ENCODE results near the gene DECR2.
"Not testable (repeated sequence)": the region's sequence is repeated elsewhere in the genome, so short reads cannot be mapped to it uniquely, and the experiment has no call there.

DECR2 gene

DNA sequence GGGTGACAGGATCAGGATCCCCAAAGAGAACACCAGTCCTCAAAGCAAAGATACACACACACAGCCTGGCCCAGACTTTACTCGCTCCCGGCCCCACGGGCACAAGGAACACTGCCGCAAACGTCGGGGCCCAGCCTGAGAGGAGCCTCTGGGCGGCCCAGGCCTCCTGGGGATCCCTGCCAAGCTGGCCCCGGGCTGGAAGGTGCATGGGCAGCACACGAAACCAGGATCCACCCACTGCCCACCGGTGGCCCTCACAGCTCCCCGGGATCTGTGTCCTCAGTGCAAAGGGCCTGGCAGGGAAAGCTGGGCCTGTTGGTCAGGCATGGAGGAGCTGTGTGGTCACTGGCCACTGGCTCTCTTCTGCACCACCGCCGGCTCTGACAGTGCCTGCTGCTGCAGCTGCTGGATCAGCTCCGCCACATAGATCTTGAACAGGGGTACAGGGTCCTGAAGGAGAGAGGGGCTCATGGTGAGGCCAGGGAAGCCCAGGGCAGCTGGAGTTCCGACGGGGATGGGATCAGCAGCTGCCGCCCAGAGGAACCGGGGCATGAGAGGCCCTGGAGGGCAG is 34.3 kb upstream of the DECR2 start:
- DNase-seq = no peak

DNA sequence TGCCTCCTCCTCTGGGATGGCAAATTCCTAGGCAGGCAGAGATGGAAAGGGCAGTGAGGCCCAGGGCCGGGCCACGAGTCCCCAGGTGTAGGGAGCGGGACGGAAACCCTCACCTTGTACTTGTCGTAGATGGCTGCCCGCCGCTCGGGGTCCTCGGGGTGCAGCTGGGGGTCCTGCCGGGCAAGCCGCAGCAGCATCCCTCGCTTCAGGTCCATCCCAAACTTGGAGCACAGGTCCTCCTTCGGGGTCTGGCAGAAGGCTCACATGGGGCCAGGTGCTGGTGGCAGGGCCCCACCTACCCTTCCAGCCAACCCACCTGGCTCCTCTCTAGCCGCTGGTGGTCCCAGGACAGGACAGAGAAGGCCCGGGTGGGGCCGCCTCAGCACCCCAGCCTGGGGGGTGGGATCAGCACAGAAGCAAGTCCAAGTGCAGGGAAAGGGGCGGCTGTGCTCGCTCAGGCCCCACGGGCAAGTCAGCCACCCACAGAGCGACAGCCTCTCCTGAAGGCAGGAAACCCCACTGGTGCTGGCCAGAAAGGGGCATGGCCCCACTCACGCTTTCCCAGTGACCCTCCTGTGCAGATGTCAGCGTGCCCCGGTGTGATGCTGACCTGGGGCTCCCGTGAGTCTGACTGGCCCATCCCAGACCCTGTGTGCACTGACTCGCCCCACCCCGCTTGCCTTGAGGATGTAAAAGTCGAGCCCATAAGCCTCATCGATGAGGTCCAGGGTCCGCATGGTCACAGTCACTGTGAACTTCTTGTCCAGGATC is 33.1 kb upstream of the DECR2 start:
- DNase-seq = no peak

DNA sequence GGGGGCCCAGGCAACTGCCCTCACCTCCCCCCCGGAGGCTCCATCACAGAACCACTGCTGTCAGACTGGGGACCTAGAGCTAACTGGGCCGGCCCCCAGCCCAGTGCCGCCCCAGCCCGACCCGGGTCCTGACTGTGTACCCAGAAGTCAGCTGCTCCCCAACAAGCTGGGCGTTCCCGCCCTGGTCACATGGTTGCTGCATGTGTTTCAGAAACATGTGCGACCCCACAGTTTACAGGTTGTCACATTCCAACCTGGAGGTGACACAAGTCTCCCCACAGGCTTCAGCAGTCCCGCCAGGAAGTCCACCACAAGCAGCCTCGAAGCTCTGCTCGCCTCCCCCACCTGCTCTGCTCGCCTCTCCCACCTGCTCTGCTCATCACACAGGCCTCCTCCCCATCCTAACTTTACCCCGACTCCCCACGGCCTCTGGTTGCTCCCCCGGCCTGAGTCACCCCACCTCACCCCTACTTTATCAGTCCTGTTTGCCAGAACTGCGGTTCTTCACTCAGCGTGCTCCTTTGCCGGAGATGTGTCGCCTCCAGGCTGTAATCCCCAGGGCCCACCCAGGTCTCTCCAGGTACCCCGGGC is 32.3 kb upstream of the DECR2 start:
- DNase-seq = no peak

DNA sequence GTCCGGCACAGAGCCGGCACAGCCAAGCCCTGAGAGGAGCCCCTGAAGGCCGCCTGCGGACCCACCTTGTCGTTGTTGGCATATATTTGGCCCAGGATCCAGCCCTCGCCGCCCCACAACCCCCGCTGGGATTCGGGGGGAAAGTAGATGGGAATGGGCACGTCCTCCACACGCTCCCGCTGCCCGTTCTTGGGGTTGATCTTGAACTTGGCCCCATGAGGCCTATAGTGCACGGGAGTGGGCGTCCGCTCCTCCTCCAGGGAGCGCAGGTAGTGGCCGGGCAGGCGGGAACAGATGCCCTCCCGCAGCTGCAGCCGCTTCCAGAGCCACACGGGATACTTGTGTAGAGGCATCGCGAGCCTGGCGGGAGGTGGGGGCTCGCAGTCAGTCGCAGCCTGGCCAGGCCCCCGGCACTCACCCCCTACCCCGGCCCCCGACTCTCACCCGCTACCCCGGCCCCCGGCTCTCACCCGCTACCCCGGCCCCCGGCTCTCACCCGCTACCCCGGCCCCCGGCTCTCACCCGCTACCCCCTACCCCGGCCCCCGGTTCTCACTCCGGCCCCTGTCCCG is 31.7 kb upstream of the DECR2 start:
- DNase-seq = no peak

DNA sequence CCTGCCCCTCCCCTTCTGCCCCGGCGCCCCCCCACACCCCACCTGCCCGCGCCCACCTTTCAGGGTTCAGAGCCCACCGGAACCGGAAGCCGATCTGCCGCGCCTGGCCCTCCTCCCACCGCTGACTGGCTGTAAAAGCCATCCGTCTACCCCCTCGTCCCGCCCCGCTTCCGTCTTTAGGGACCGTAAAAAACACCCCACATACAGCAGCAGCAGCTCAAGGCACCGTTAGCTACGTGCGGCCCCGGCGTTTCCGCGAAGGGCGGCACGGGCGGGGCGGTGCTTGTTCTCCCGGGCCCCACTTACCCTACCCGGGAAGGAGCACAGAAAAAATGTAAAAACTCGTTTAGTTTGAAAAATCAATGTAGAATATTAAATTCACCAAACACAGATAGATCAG is 31.2 kb upstream of the DECR2 start, which contains the start of gene MRPL28:
MRPL28 (minus strand) TSS at position 96 of the 400 bp plus-strand sequence. CDS start 320 bp downstream, outside the sequence.
- peak; percentile 92 to 93 for DNase-seq

DNA sequence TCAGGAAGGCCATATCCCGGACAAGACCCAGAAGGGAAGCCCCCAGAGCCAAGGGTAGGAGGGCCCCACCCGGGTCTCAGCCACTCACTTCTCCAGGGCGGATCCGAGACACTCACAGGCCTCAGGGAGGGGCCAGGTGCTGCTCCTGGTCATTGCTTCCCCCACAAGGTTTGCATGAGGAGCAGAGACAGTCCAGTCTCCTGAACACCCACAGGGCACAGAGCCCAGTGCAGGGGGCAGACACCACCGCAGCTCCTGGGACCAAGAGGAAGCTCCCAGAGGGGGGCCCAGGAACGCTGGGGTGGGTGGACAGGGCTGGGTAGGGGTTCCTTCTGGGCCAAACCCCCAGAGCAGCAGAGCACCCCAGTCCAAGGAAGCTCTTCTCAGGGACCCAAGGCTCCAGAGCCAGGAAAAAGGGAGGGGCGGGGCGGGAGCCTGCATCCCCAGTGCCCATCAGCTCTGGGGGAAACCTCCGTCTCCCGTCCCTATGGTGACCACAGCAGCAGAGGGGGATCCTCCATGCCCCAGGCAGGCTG is 30.6 kb upstream of the DECR2 start:
- no peak for DNase-seq

DNA sequence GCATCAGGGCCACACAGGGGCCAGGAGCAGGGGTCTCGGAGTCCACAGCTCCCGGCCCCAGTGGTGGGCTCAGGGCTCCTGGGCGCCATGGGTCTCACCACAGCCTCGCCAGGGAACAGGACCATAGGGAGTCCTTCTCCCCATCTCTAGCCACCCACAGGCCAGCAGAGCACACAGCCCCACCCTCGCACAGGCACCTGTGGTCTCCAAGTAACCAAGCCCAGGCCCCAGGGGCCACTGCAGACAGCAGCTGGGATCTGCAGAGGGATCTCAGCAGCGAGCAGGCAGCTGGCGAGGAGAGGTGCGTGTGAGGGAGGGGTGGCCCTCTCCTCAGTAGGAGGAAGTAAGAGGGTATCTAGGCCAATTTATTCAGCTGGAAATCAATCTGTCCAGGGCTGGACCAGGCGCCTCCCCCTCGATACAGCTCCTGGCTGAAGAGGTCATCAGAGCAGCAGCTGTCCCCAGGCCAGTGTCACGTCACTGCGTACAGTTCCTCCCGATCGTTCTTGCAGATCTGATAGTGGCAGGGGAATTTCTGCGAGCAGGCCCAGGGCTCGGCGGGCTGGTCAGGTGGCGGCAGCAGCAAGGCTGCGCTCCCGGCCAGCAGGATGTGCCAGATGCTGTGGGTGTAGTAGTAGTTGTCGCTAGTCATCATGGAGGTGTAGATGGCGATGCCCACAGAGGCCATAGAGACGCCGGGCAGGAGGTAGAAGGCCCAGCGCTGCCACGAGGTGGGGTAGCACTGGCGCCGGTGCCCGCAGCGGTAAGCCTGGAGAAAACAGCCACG is 30.0 kb upstream of the DECR2 start:
- DNase-seq = no peak

DNA sequence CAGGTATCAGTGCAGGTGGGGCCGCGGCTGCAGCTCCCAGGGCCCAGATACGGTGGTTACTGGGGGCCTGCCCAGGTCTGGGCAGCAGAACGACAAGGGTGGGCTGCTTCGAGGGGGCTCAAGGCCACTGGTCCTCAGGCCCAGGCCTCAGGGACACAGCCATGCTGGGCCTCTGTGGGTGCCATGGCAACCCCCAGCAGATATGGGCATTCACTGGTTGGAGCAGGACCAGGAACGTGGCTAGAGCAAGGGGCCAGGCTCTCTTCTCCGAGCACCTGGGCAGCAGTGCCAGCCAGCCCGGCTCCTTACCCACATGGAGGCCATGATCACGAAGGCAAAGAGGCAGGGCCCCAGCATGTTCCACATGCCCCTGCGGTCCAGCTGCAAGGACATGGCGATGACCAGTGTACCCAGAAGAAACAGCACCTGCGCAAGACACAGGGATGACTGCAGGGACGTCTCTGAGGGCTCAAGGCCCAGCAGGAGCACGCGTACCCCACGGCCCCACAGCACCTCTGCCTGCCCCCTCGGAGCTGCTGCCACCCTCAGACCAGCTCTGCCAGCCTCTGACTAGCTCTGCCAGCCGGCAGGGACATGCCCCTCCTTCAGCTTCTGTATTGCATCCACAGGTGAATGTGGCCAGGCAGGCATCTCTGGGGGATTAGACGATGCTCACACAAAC is 29.2 kb upstream of the DECR2 start:
- DNase-seq = no peak

DNA sequence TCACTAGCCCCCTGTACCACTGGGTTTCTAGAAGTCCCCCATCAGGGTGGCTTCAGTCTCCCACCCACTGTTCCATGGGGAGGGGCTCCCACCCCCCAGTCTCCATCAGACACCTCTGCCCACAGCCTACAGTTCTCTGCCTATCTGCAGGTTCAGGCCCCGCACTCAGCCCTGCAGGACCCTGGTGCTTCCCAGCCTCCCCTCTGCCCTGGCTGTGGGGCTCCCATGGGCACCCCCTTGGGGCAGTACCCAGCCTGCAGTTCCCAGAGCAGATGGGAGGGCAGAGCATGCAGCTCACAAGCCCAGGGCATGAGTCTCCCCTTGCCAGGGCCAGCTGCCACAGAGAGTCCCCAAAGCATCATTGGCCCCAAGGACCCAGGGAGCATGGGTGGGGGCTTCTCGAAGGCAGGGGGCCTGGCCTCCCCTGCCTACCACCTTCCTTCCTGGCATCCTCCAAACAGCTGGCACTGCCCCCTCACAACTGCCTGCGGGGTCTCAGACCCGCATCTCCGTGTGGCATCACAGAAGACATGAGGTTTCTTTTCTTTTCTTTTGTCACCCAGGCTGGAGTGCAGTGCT is 28.6 kb upstream of the DECR2 start:
- no peak for DNase-seq

DNA sequence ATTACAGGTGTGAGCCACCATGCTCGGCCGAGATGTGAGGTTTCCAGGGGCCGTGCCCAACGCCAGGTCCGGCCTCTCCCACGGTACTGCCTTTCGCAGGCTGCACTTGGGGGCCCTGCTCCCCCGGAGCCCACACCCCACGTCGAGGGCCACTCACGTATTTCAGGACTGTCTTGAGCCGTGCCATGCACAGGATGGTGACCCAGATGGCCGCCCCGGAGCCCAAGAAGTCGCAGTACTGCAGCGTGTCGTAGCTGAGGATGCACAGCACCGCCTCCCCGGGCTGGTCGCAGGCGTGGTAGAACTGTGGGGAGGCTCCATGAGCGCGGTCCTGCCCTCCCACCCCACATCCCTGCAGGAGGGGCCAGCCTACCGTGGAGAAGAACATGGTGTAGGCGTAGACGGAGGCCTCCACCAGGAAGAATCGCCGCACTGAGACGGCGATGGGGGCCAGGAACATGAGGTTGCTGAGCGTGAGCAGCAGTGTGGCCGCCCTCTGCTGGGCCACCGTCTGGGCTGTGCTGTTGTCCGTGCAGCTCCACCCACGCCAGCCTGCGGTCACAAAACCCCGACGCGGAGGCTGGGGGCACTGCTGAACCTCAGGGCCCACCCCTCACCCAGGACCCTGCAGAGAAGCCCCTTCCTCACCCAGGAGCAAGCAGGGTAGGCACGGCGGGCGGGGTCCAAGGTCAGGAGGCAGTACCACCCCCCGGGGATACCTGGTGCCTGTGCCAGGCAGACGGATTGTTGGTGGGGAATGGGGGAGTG is 27.7 kb upstream of the DECR2 start:
- no peak for DNase-seq

DNA sequence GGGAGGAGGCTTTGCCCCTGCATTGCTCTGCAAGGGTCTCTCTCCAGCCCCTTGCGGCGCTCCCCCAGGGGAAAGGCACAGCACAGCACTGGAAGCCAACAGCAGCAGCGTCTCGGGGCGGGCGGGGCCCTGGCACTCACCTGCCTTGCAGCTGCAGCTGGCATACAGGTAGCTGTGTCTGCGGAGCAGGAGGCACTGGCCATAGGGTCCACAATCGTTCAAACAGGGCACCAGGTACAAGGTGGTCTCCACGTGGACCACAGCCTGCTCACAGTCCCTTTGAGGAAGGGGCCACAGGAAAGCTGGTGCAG is 27.1 kb upstream of the DECR2 start:
- DNase-seq = no peak

DNA sequence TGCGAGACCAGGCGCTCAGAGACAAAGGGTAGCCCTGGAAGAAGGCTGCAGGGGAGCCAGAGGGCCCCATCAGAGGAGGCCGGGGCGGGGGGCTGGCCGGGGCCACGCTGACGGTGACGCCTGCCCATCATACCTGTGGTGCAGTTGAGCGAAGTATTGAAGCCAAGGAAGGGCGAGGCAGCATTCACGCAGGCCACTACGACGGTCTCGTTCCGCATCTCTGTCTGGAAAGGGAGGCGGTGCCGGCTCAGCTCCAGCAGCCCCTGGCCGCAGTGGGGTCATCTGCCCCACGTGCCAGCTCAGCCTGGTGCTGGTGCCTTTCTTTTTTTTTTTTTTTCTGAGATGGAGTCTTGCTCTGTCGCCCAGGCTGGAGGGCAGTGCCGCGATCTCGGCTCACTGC is 26.5 kb upstream of the DECR2 start:
- no peak for DNase-seq

DNA sequence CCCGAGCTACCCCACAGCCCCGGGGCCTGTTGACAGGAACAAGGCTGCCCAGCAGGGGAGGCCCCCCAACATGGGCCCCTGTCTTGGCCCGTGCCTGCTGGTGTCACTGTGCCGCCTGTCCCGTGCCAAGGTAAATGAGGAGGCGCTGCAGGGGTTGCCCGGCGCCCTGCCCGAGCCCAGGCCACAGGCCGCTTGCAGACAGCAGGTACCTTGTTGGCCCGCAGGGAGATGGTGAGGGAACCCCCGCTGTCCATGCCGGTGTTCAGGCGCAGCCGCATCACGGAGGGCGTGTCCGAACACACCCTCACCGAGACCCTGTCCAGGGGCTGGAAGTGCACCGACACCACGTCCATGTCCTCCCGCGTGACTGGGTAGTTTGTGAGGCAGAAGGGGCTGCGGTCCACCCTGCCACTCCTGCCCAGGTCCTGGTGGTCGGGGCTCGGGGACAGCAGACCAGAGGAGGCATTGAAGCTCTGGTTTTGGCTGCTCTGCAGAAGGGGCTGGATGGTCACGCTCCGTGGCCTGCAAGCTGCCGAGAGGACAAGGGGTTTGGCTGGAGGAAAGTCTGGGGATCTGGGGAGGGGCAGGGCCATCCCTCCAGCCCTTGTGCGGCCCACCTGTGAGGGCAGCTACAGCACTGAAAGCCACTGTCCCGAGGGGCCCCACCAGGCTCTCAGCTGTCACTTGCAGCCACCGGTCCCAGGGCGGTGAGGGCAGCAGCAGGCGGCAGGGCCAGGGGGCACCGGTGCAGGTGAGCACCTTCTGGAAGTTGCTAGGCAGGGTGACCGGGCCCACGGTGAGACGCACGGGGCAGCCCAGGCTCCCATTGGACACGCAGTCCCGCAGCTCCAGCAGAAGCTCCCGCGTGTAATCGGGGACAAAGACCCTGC is 25.5 kb upstream of the DECR2 start:
- DNase-seq = no peak

DNA sequence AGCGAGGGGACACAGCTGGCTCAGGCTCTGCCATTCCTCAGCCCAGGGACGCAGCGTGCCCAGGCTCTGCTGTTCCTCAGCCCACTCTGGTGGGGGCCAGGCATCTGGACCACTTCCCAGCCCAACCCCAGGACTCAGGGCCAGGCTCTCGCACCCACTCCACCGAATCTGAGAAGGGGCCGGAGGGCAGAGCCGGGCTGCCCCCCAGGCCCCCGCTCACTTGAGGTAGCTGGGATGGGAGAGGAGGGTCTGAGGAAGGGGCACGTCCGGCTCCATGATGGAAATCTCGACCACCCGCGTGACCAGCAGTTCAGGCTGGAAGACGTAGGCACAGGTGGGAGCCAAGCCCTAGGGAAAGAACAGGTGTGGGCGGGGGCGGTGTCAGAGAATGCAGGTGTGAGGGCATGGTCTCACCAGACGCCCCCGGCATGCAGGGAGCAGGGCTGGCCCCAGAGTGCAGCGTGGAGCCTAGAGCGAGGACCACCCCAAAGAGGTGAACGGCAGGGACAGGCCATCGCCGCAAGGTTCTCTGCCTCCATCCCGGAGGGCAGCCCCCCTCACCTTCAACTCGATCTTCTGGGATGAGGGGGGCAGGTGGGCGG is 24.8 kb upstream of the DECR2 start:
- no peak for DNase-seq

DNA sequence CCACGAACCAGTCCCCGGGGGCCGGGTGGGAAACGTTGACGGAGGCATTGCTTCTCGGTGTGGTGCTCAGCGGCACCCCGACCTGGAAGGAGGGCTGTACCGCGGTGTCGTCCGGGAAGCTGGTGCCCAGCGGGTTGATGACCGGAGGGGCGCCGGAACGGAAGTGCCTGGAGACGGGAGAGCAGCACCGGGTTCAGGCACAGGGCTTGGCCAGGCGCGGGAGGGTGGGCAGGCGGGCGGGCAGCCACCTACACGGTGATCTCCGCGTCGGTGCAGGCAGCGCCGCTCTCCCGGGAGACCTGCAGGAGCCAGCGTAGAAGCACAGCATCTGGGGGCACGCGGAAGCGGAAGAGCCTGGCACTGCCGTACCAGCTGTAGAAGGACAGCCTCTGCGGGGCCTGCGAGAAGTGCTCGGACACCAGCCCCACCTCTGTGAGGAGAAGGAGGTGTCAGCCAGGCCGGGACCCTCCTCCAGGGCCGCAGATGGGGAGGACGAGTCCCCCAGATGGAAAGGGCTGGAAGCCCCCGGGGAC is 24.2 kb upstream of the DECR2 start:
- no peak for DNase-seq

DNA sequence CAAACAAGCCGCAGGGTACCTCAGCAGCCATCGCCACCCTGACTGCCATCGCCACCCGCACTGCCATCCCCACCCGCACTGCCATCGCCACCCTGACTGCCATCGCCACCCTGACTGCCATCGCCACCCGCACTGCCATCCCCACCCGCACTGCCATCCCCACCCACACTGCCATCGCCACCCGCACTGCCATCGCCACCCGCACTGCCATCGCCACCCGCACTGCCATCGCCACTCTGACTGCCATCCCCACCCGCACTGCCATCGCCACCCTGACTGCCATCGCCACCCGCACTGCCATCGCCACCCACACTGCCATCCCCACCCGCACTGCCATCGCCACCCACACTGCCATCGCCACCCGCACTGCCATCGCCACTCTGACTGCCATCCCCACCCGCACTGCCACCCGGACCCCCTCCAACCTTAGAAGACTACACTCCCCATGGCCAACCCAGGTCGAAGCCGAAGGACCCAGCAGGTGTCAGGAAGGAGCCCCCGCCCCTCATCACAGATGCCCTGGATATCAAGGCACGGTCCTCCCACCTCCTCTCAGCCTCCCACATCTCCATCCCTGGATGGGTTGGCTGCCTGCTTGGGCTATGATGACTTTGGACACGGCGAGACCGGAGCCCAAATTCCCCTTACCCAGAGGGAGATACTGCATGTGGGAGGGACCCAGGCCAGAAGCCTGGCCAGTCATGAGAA is 23.4 kb upstream of the DECR2 start:
- not testable (repeated sequence) for DNase-seq

DNA sequence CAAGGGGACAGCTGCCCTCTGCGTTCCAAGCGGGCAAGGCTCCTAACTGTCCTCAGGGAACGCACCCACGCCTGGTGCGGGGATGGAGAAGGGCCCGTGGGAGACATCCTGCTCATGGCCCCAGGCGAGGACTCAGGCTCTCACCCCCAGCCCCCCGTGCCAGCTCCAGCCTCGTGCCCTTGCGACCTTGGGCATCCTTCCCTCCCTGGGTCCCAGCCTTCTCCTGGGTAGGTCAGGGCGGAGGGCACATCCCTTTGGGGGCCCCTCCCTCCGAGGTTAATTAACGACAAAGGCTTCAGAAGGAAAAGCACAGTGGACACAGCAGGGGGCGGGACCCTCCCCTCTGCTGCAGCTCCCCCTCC is 22.9 kb upstream of the DECR2 start:
- no peak for DNase-seq

DNA sequence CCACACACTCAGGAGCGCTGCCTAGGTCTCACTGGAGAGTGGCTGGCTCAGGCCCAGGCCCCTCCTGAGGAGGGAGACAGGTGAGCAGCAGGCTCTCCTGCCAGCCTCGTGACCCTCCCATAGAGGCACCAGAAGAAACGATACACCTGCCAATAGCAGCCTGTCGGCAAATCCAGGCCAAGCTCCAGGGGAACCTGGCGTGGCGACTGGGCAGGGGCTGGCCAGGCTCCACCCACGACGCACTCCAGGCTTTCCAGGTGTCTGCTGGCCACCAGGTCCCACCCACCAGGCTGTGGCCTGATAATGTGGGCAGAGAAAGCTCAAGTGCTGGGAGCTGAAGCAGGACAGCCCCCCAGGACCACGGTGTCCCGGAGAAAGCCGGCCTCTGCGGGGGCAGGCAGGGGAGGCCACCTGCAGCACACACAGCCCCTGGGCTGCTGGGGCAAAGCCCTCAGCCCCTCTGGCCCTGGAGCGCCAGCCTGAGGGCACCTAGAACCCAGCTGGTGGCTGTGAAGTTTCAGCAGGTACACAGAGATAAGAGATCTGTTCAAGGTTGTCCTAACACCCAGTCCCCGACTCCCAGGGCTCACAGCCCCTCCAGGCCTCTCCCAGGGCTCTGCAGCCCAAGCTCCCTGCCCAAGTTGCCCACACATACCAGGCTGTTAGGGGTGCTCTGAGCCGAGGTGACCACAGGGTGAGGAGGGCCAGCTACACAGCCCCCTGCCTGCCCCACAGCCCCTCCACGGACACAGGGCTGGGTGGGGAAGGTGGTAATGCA is 22.3 kb upstream of the DECR2 start:
- DNase-seq = no peak

Measured in stimulated activated CD4-positive, alpha-beta T cell treated with anti-CD3 and anti-CD28 coated beads, Interleukin-2, amount 100 ng/mL, for 48 hours (primary cell).